Endothelial cell of umbilical vein (primary cell): Measurements from ENCODE around the gene CBLB. TPM values are rescaled to one million over a fixed set of nuclear protein-coding genes. Genes with fewer than 3 reads are reported as not detected.
"Not testable (repeated sequence)": the region's sequence is repeated elsewhere in the genome, so short reads cannot be mapped to it uniquely, and the experiment has no call there.

Experiments
- BruUV-seq: library from RNA; stranded (reverse); fragments of 400-500 nt; replicated peaks from 2 replicates; lab custom pipeline; 2021; lab: Mats Ljungman, UMichigan
- CTCF ChIA-PET: fragments of 300-600, 350-600 bp; sonication (Branson Sonifier 250); formaldehyde crosslinking; loops from one replicate; lab custom pipeline; 2021; ENCODE audit warnings: antibody characterized with exemption, inconsistent platforms; lab: Charles Lee
- POLR2A ChIA-PET: fragments of 300-600, 350-600 bp; sonication (Branson Sonifier 250); formaldehyde crosslinking; loops from one replicate; lab custom pipeline; 2021; ENCODE audit warnings: antibody characterized with exemption, inconsistent platforms; lab: Charles Lee
- DNase-seq: peaks from one replicate; pipeline ENCODE4 v3.0.0-alpha.2; 2011; ENCODE audit warnings: low read depth, low spot score
- FAIRE-seq: peaks from 2 replicates; lab custom pipeline; 2011; peaks lifted over from hg19 to GRCh38; lab: Jason Lieb, UNC
- H2AFZ ChIP-seq: 2 replicates; pipeline ENCODE4 v1.6.0; 2012; ENCODE audit warnings: low read depth, low read length, control low read depth, inconsistent platforms
- H3K27ac ChIP-seq: 2 replicates; pipeline ENCODE4 v1.5.1; 2011; ENCODE audit warnings: low read depth, mild to moderate bottlenecking, control low read depth, low read length, moderate library complexity; ENCODE audit not compliant: insufficient read depth
- H3K27me3 ChIP-seq, 2 experiments: 2 replicates each; pipeline versions ENCODE4 v1.6.0 to v1.6.1; 2011; ENCODE audit warnings: low read length in 2 of 2, mixed read lengths in 1 of 2; ENCODE audit not compliant: control insufficient read depth in 2 of 2, insufficient read depth in 2 of 2
- H3K36me3 ChIP-seq, 2 experiments: 2 replicates in 1 of 2; 3 replicates in 1 of 2; pipeline ENCODE4 v1.5.1; 2011; ENCODE audit warnings: low read length in 2 of 2, mild to moderate bottlenecking in 1 of 2, moderate library complexity in 1 of 2; ENCODE audit not compliant: control insufficient read depth in 2 of 2, insufficient read depth in 2 of 2; ENCODE audit errors: extremely low read depth in 1 of 2
- H3K4me1 ChIP-seq: 3 replicates; pipeline ENCODE4 v1.5.1; 2011; ENCODE audit warnings: mild to moderate bottlenecking, low read length; ENCODE audit not compliant: control insufficient read depth, insufficient read depth; ENCODE audit errors: extremely low read depth
- H3K4me2 ChIP-seq: 2 replicates; pipeline ENCODE4 v1.6.1; 2011; ENCODE audit warnings: low read length, control low read depth, mixed read lengths; ENCODE audit not compliant: insufficient read depth
- H3K4me3 ChIP-seq, 3 experiments: fragments of 200-600 bp in 1 of 3; sonication (generic), shearing (Covaris generic) in 1 of 3; replicated peaks in 1 of 3; 2 replicates each; pipeline ENCODE4 v1.5.1; 2011 to 2016; ENCODE audit warnings: control low read depth in 3 of 3, low read length in 3 of 3, mild to moderate bottlenecking in 2 of 3, inconsistent platforms in 1 of 3, low read depth in 1 of 3, moderate library complexity in 1 of 3; ENCODE audit not compliant: insufficient read depth in 1 of 3
- H3K79me2 ChIP-seq: 2 replicates; pipeline ENCODE4 v1.6.0; 2012; ENCODE audit warnings: low read length, inconsistent platforms; ENCODE audit not compliant: control insufficient read depth, insufficient read depth
- H3K9ac ChIP-seq: replicated peaks from 2 replicates; pipeline ENCODE3; 2011; ENCODE audit warnings: low read length, control low read depth; ENCODE audit not compliant: insufficient read depth; ENCODE audit errors: extremely low read depth
- H3K9me1 ChIP-seq: replicated peaks from 3 replicates; pipeline ENCODE4 v1.6.0; 2011; ENCODE audit warnings: mild to moderate bottlenecking, low read length; ENCODE audit not compliant: control insufficient read depth, insufficient read depth; ENCODE audit errors: extremely low read depth
- H3K9me3 ChIP-seq: replicated peaks from 2 replicates; pipeline ENCODE4 v1.5.1; 2012; ENCODE audit warnings: low read length, inconsistent platforms; ENCODE audit not compliant: control insufficient read depth, insufficient read depth
- H4K20me1 ChIP-seq: replicated peaks from 2 replicates; pipeline ENCODE3; 2011; ENCODE audit warnings: mild to moderate bottlenecking, low read length; ENCODE audit not compliant: control insufficient read depth, insufficient read depth; ENCODE audit errors: extremely low read depth
- MAX ChIP-seq: IDR thresholded peaks from 2 replicates; pipeline ENCODE4 v1.6.1; 2011; ENCODE audit not compliant: insufficient read depth, insufficient read length
- dilution Hi-C: fragments of 300-500 bp; cut with MboI; formaldehyde crosslinking; loops from one replicate; pipeline ENCODE4 v1.15.0; 2019; ENCODE audit warnings: low sequenced_read_pairs; ENCODE audit not compliant: extremely low pct_ligation_motif_present
- intact Hi-C: fragments of 100-400 bp; cut with micrococcal nuclease; formaldehyde crosslinking; loops from one replicate; pipeline ENCODE4 v1.10.0; 2022
- polyA plus RNA-seq, 4 experiments: library from polyadenylated mRNA; depleted of rRNA in 3 of 4; stranded (reverse) in 3 of 4; unstranded in 1 of 4; fragments of >200 nt; gene quantifications; 2 replicates each; pipeline versions ENCODE4 v1.2.1 to v1.2.3, GENCODE V29; 2011 to 2012; ENCODE audit warnings: missing spikeins in 1 of 4
- total RNA-seq: library from RNA; stranded (reverse); gene quantifications from 2 replicates; pipeline ENCODE4 v1.2.3, GENCODE V29; 2021

Gene CBLB
- total and polyA plus RNA-seq, 2 donors (not counting 3 experiments of a cell fraction or from before 2014, with no cell fraction given), result 17.8 to 39.6 TPM

DNA sequence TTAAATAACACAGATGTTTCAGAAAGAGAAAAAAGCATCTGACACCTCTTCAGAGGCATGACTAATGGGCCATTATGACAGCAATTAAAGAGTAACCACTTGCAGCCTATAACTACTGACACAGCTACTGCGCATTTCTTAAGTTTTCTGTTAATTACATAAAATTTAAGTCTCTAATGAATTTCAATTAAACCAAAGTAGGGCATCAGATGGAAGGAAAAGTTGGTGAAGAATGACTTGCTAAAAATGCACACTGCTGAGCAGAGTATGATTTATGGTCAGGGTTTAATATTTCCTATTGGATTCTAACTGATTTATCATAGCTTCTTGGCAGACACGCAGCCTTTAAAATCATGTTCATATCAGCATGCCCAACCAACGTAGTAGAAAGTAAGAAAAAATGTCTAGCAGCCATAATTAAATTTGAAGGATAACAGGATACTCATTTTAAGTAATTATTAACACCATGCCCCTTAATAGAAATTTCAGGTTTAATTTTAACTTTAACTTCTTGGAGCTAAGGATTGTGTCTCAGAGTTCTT, 140.0 kb downstream of the CBLB start:
- Histone ChIP-seq H3K4me1 (no peaks in the 10 kb centered on the region), H2AFZ (no peak overlapping the region), H3K36me3 (peaks cover 0 to 3% of the 10 kb centered on the region in 2 experiments), H3K79me2 (no peaks in the 10 kb centered on the region), H3K9me3 (no peaks in the 10 kb centered on the region), H3K4me2 (no peak overlapping the region), H3K9me1 (no peaks in the 10 kb centered on the region), H3K27ac (no peak overlapping the region), H4K20me1 (no peaks in the 10 kb centered on the region), H3K9ac (no peak overlapping the region), H3K4me3 (no peak overlapping the region), H3K27me3 (no peaks in the 10 kb centered on the region)
- dilution Hi-C loops, result no loop called here
- FAIRE-seq, result no peak
- TF ChIP-seq MAX, result no peak
- no TSS peak for BruUV-seq
- CTCF ChIA-PET, result interaction anchor here (1.6 kb wide), 1 partner anchor 12 kb away, joined by 4 read pairs; no protein-coding TSS in a partner anchor
- intact Hi-C loops, result no loop called here
- DNase-seq, result no peak
- POLR2A ChIA-PET, result no interaction called here

- H3K9me1 ChIP-seq, intact Hi-C loops, H2AFZ ChIP-seq, dilution Hi-C loops, H3K4me3 ChIP-seq, FAIRE-seq, CTCF ChIA-PET, H3K27ac ChIP-seq, H3K4me2 ChIP-seq, H3K36me3 ChIP-seq, H3K4me1 ChIP-seq, DNase-seq, H3K9me3 ChIP-seq, H3K9ac ChIP-seq, H4K20me1 ChIP-seq, BruUV-seq, H3K79me2 ChIP-seq, POLR2A ChIA-PET, H3K27me3 ChIP-seq: not testable (repeated sequence)
Observed at GRCh38 chr3:105727036-105727435, 141.8 kb downstream of the CBLB start.
